Panc1 (cell line): Measurements from ENCODE around the gene DNAJC12. TPM values are rescaled to one million over a fixed set of nuclear protein-coding genes. Genes with fewer than 3 reads are reported as not detected.

Experiments
- ATAC-seq: fragments of 200-7000 bp; cut with Tn5 transposase; 2 replicates; pipeline ENCODE4 v1.9.1; 2020; ENCODE audit warnings: mild to moderate bottlenecking, moderate library complexity
- Bru-seq: library from RNA; stranded (reverse); fragments of 400-500 nt; gene quantifications from one replicate; lab custom pipeline; 2021; lab: Mats Ljungman, UMichigan
- BruChase-seq, 2 experiments: library from RNA; stranded (reverse); fragments of 400-500 nt; gene quantifications; one replicate each; lab custom pipeline; 2021; lab: Mats Ljungman, UMichigan
- BruUV-seq: library from RNA; stranded (reverse); fragments of 400-500 nt; replicated peaks from 2 replicates; lab custom pipeline; 2021; lab: Mats Ljungman, UMichigan
- CTCF ChIA-PET: fragments of 300-600 bp; sonication (Branson Sonifier 250); formaldehyde crosslinking; loops from one replicate; lab custom pipeline; 2022; ENCODE audit warnings: antibody characterized with exemption; lab: Charles Lee
- POLR2A ChIA-PET: fragments of 300-600 bp; sonication (Branson Sonifier 250); formaldehyde crosslinking; loops from one replicate; lab custom pipeline; 2022; ENCODE audit warnings: antibody characterized with exemption; lab: Charles Lee
- DNase-seq: peaks from one replicate; pipeline ENCODE4 v3.0.0-alpha.2; 2010; ENCODE audit warnings: low read depth, low spot score
- H3K27ac ChIP-seq: 2 replicates; pipeline ENCODE4 v1.5.1; 2011; ENCODE audit warnings: mild to moderate bottlenecking, low read length, inconsistent platforms
- H3K27me3 ChIP-seq: fragments of 200-500 bp; sonication (Bioruptor generic); 2 replicates; pipeline ENCODE4 v1.6.0; 2014; ENCODE audit warnings: low read length, inconsistent platforms; ENCODE audit not compliant: control insufficient read depth, insufficient read depth
- H3K36me3 ChIP-seq: fragments of 200-500 bp; sonication (Bioruptor generic); 2 replicates; pipeline ENCODE4 v1.5.1; 2014; ENCODE audit warnings: inconsistent platforms, mild to moderate bottlenecking, low read length, moderate library complexity; ENCODE audit not compliant: control insufficient read depth, insufficient read depth
- H3K4me1 ChIP-seq: 2 replicates; pipeline ENCODE4 v1.5.1; 2011; ENCODE audit warnings: inconsistent platforms, mild to moderate bottlenecking, low read length, moderate library complexity; ENCODE audit not compliant: control insufficient read depth, insufficient read depth
- H3K4me3 ChIP-seq, 2 experiments: 2 replicates each; pipeline ENCODE4 v1.5.1; 2011 to 2012; ENCODE audit warnings: low read depth in 2 of 2, low read length in 2 of 2, mild to moderate bottlenecking in 2 of 2, inconsistent platforms in 1 of 2, moderate library complexity in 1 of 2
- H3K9me3 ChIP-seq: fragments of 200-500 bp; sonication (Bioruptor generic); 2 replicates; pipeline ENCODE4 v1.5.1; 2014; ENCODE audit warnings: low read depth, mild to moderate bottlenecking, inconsistent platforms, low read length, moderate library complexity; ENCODE audit not compliant: control insufficient read depth, insufficient read depth
- CTCF ChIP-seq: fragments of 450-650 bp; IDR thresholded peaks from 2 replicates; pipeline ENCODE4 v1.5.1; 2017; ENCODE audit warnings: mild to moderate bottlenecking
- POLR2AphosphoS5 ChIP-seq: IDR thresholded peaks from 2 replicates; pipeline ENCODE4 v1.6.1; 2012; ENCODE audit warnings: mild to moderate bottlenecking, low read depth, low read length, moderate library complexity
- REST ChIP-seq, 2 experiments: IDR thresholded peaks; 2 replicates each; pipeline ENCODE4 v1.6.1; 2011 to 2012; ENCODE audit warnings: low read depth in 2 of 2, control low read depth in 1 of 2, low read length in 1 of 2, mild to moderate bottlenecking in 1 of 2, moderate library complexity in 1 of 2; ENCODE audit not compliant: insufficient read depth in 1 of 2
- SIN3A ChIP-seq: IDR thresholded peaks from 2 replicates; pipeline ENCODE4 v1.6.1; 2012; ENCODE audit warnings: low read depth, mild to moderate bottlenecking, low read length, moderate library complexity, borderline replicate concordance; ENCODE audit not compliant: insufficient read depth
- TCF7L2 ChIP-seq: IDR thresholded peaks from 2 replicates; pipeline ENCODE4 v1.6.1; 2011; ENCODE audit warnings: mild to moderate bottlenecking, low read depth, low read length, inconsistent platforms
- in situ Hi-C: cut with HindIII; loops from 2 replicates; pipeline ENCODE4 v1.10.0; 2016; ENCODE audit warnings: low sequenced_read_pairs, low pct_unique_long_range_greater_than_20kb
- intact Hi-C: fragments of 100-400 bp; cut with micrococcal nuclease; formaldehyde crosslinking; loops from one replicate; pipeline ENCODE4 v1.10.0; 2022; ENCODE audit not compliant: unreplicated experiment
- long read RNA-seq: library from polyadenylated mRNA; unstranded; transcript quantifications from one replicate; pipeline ENCODE4 v2.0.0, GENCODE V29; 2021; ENCODE audit not compliant: unreplicated experiment
- polyA plus RNA-seq: library from polyadenylated mRNA; unstranded; fragments of >200 nt; gene quantifications from one replicate; pipeline ENCODE4 v1.2.1, GENCODE V29; 2012; ENCODE audit warnings: missing spikeins; ENCODE audit not compliant: insufficient read length
- total RNA-seq: library from RNA; stranded (reverse); gene quantifications from one replicate; pipeline ENCODE4 v1.2.1, GENCODE V29; 2021; ENCODE audit not compliant: unreplicated experiment

The DNAJC12 gene
- 0.44 TPM for total RNA-seq
- polyA plus RNA-seq: 0.39 TPM
- percentile 16 among the genes with signal in this experiment for Bru-seq, nascent RNA
- BruChase-seq, experiment 1, labeled RNA remaining after a 2-hour chase: percentile 14 among the genes with signal in this experiment
- percentile 18 among the genes with signal in this experiment for BruChase-seq, experiment 2, labeled RNA remaining after a 6-hour chase
- long read RNA-seq: 0 reads

DNA sequence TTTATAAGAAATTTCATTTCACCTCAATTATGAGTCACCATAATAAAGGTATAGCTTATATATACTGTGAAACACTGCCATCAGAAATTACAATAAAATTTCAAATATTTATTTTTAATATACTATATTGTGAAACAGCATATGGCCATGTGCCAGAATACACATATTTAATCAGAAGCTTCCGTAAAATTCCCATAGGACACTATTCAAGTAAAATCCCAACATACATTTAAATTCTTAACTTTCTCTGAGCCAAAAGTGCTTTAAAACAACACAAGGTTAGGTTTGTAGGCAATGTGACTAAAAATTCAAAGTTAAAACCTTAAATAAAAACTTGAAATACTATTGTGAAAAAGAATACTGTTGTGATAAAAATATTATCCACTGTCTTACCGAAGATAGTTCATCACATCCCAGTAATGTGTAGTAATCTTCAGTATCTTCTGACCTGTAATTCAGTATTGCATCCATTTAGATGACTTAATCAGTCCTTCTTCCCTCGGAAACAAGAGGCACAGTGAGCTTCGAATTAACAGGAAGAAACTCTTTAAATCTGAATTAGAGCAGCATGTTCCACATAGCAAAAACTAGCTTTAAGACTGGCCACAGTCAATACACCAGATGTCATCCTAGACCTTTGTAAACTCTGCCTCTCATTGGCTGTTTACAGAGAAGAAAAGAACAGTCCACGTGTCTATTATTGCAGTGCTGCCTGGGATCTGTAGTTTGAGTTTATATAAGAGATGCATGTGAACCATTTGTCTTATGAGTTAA lies at the start of gene DNAJC12:
Gene DNAJC12, minus strand, starts transcription at position 648 of the 774 bp plus-strand sequence. Its CDS starts 177 bp downstream, at position 471.
- intact Hi-C loops (no loop called here), in situ Hi-C loops (no loop called here)
- H3K36me3 ChIP-seq: no peaks in the 10 kb centered on the region
- TF ChIP-seq POLR2AphosphoS5 (no peak), SIN3A (no peak), REST (IDR thresholded peaks at IDR 0.05; ENCODE audit: insufficient read depth in 1 of 2, low read depth in 2 of 2, low read length in 1 of 2) (no peak), TCF7L2 (no peak), CTCF (no peak)
- no peaks in the 10 kb centered on the region for H3K4me1 ChIP-seq
- H3K27me3 ChIP-seq: no peaks in the 10 kb centered on the region
- DNase-seq (no peak), ATAC-seq (peak; percentile 86)
- no TSS peak for BruUV-seq
- no peak within 1 kb of the TSS for H3K27ac ChIP-seq
- CTCF ChIA-PET: no interaction called here
- POLR2A ChIA-PET: no interaction called here
- peak within 1 kb of the TSS; percentile 2 to 4; a peak in 1 of 4 replicates for H3K4me3 ChIP-seq
- H3K9me3 ChIP-seq: no peaks in the 10 kb centered on the region

GRCh38 chr10:67884842-67885670 lies 47.1 kb upstream of the DNAJC12 start:
- intact Hi-C loops: no loop called here
- in situ Hi-C loops: no loop called here

More at GRCh38 chr10:67884842-67885670, 47.1 kb upstream of the DNAJC12 start:
- Histone ChIP-seq H3K9me3 (no peaks in the 10 kb centered on the region), H3K36me3 (peaks cover 25% of the 10 kb centered on the region), H3K27ac (peak overlapping the region; percentile 78), H3K27me3 (no peaks in the 10 kb centered on the region), H3K4me1 (peaks cover 8% of the 10 kb centered on the region), H3K4me3 (peak overlapping the region; percentile 61 to 66)
- peak; percentile 21; the same call in 1 of the 2 replicates for TF ChIP-seq POLR2AphosphoS5
- peak; percentile 90 for TF ChIP-seq SIN3A
- TF ChIP-seq REST (IDR thresholded peaks at IDR 0.05; ENCODE audit: insufficient read depth in 1 of 2, low read depth in 2 of 2, low read length in 1 of 2): no peak
- TF ChIP-seq TCF7L2: no peak
- CTCF ChIA-PET: no interaction called here
- BruUV-seq: TSS peak; percentile 69
- ATAC-seq (peak; percentile 87), DNase-seq (peak; percentile 17)
- POLR2A ChIA-PET: interaction anchor here (0.5 to 0.7 kb wide), 9 partner anchors 8 to 448 kb away, joined by 3 to 18 read pairs (median 7); partner anchors contain the start of gene PBLD
